A549 (cell line): ENCODE measurements around the gene ITPRIPL2. TPM values are rescaled to one million over a fixed set of nuclear protein-coding genes. Genes with fewer than 3 reads are reported as not detected.

Experiments used
- ATAC-seq, 2 experiments: fragments of 200-7000 bp in 1 of 2; fragments of >200 bp in 1 of 2; cut with Nextera tagmentation in 1 of 2; cut with Tn5 transposase in 1 of 2; 3 replicates each; pipeline versions ENCODE4 v1.8.0 to v1.9.1; 2018 to 2020; ENCODE audit warnings: mild to moderate bottlenecking in 1 of 2, moderate library complexity in 1 of 2
- CTCF ChIA-PET: fragments of 300-600 bp; sonication (Branson Sonifier 250); formaldehyde crosslinking; extraction: SDS; loops from one replicate; lab custom pipeline; 2021; ENCODE audit warnings: antibody characterized with exemption, inconsistent platforms; lab: Yijun Ruan, JAX
- POLR2A ChIA-PET: fragments of 350-600 bp; formaldehyde crosslinking; extraction: SDS; loops from one replicate; lab custom pipeline; 2021; ENCODE audit warnings: antibody characterized with exemption, inconsistent platforms; lab: Yijun Ruan, JAX
- DNase-seq, 2 experiments: peaks; one replicate each; pipeline versions ENCODE4 v3.0.0 to v3.0.0-alpha.2; 2011 to 2016; ENCODE audit warnings: low read depth in 1 of 2, low spot score in 1 of 2
- FAIRE-seq: peaks from 2 replicates; lab custom pipeline; 2011; peaks lifted over from hg19 to GRCh38; lab: Jason Lieb, UNC
- H3K27ac ChIP-seq, 2 experiments: fragments of >200 bp; sonication (Bioruptor Twin); formaldehyde crosslinking; 3 replicates each; pipeline ENCODE4 v1.5.1; 2016 to 2017
- H3K4me1 ChIP-seq: fragments of >200 bp; sonication (Bioruptor Twin); formaldehyde crosslinking; 3 replicates; pipeline ENCODE4 v1.6.1; 2016
- H3K4me2 ChIP-seq: fragments of >200 bp; sonication (Bioruptor Twin); formaldehyde crosslinking; 3 replicates; pipeline ENCODE4 v1.6.1; 2016
- H3K4me3 ChIP-seq: fragments of >200 bp; sonication (Bioruptor Twin); formaldehyde crosslinking; 3 replicates; pipeline ENCODE4 v1.5.1; 2016
- H3K9me3 ChIP-seq: fragments of >200 bp; sonication (Bioruptor Twin); formaldehyde crosslinking; 3 replicates; pipeline ENCODE4 v1.6.1; 2016
- BHLHE40 ChIP-seq: IDR thresholded peaks from 2 replicates; pipeline ENCODE4 v1.6.1; 2012; ENCODE audit warnings: low read depth, low read length, inconsistent platforms
- CEBPB ChIP-seq, 2 experiments: fragments of >200 bp in 1 of 2; sonication (Bioruptor Twin) in 1 of 2; formaldehyde crosslinking in 1 of 2; IDR thresholded peaks; 2 replicates each; pipeline ENCODE4 v1.6.1; 2012 to 2016
- CHD2 ChIP-seq: fragments of 150-350 bp; IDR thresholded peaks from 2 replicates; pipeline ENCODE4 v1.6.1; 2014; ENCODE audit warnings: low read length; ENCODE audit not compliant: partially characterized antibody
- EHF ChIP-seq: fragments of 250-450 bp; sonication (Bioruptor Pico); IDR thresholded peaks from 2 replicates; pipeline ENCODE4 v1.5.0; 2020; ENCODE audit warnings: mild to moderate bottlenecking
- FOSB ChIP-seq: fragments of 250-450 bp; sonication (Bioruptor Pico); IDR thresholded peaks from 2 replicates; pipeline ENCODE4 v1.5.0; 2020; ENCODE audit warnings: mild to moderate bottlenecking, moderate library complexity
- FOXS1 ChIP-seq: fragments of 250-450 bp; sonication (Bioruptor Pico); IDR thresholded peaks from 2 replicates; pipeline ENCODE4 v1.5.0; 2020; ENCODE audit warnings: mild to moderate bottlenecking, moderate library complexity
- GATA3 ChIP-seq: IDR thresholded peaks from 2 replicates; pipeline ENCODE4 v1.6.1; 2012; ENCODE audit warnings: borderline replicate concordance
- HDAC2 ChIP-seq: fragments of 200-600 bp; sonication (generic); IDR thresholded peaks from 2 replicates; pipeline ENCODE4 v1.6.1; 2016
- HEYL ChIP-seq: fragments of 250-450 bp; sonication (Bioruptor Pico); IDR thresholded peaks from 2 replicates; pipeline ENCODE4 v1.8.0; 2021; ENCODE audit warnings: mild to moderate bottlenecking, moderate library complexity
- HOXA7 ChIP-seq: fragments of 250-450 bp; sonication (Bioruptor Pico); IDR thresholded peaks from 2 replicates; pipeline ENCODE4 v1.5.0; 2020; ENCODE audit warnings: mild to moderate bottlenecking, moderate library complexity
- HOXB13 ChIP-seq: fragments of 250-450 bp; sonication (Bioruptor Pico); IDR thresholded peaks from 2 replicates; pipeline ENCODE4 v1.5.0; 2020; ENCODE audit warnings: low read depth, mild to moderate bottlenecking, moderate library complexity
- HOXB5 ChIP-seq: fragments of 250-450 bp; sonication (Bioruptor Pico); IDR thresholded peaks from 2 replicates; pipeline ENCODE4 v1.5.0; 2020; ENCODE audit warnings: mild to moderate bottlenecking, moderate library complexity
- JUNB ChIP-seq: fragments of >200 bp; sonication (Bioruptor Twin); formaldehyde crosslinking; IDR thresholded peaks from 2 replicates; pipeline ENCODE4 v1.6.1; 2016
- KDM1A ChIP-seq: fragments of 200-600 bp; sonication (generic); IDR thresholded peaks from 2 replicates; pipeline ENCODE4 v1.6.1; 2016; ENCODE audit warnings: low read depth, mild to moderate bottlenecking
- MAZ ChIP-seq: fragments of 150-350 bp; IDR thresholded peaks from 2 replicates; pipeline ENCODE4 v1.6.1; 2014; ENCODE audit warnings: antibody characterized with exemption, low read depth, low read length, borderline replicate concordance
- MYC ChIP-seq: IDR thresholded peaks from 2 replicates; pipeline ENCODE4 v1.6.1; 2012; ENCODE audit warnings: mild to moderate bottlenecking, inconsistent platforms, low read length, improper control_type of control experiment, borderline replicate concordance
- NR3C1 ChIP-seq: fragments of >200 bp; sonication (Bioruptor Twin); formaldehyde crosslinking; IDR thresholded peaks from 3 replicates; pipeline ENCODE4 v1.6.1; 2017
- PBX3 ChIP-seq: IDR thresholded peaks from 2 replicates; pipeline ENCODE4 v1.6.1; 2012
- POLR2A ChIP-seq: IDR thresholded peaks from 2 replicates; pipeline ENCODE4 v1.6.1; 2012; ENCODE audit warnings: mild to moderate bottlenecking, low read length
- POLR2AphosphoS2 ChIP-seq: conservative IDR thresholded peaks from 2 replicates; pipeline ENCODE4 v1.6.1; 2012; ENCODE audit warnings: low read length, improper control_type of control experiment, inconsistent platforms
- RAD21 ChIP-seq, 2 experiments: fragments of >200 bp in 1 of 2; sonication (Bioruptor Twin) in 1 of 2; formaldehyde crosslinking in 1 of 2; IDR thresholded peaks in 1 of 2; conservative IDR thresholded peaks in 1 of 2; 2 replicates in 1 of 2; 3 replicates in 1 of 2; pipeline ENCODE4 v1.6.1; 2012 to 2018; ENCODE audit warnings: inconsistent platforms in 1 of 2
- RCOR1 ChIP-seq: fragments of 150-350 bp; IDR thresholded peaks from 2 replicates; pipeline ENCODE4 v1.6.1; 2014; ENCODE audit warnings: antibody characterized with exemption, low read length, low read depth
- REST ChIP-seq: fragments of 200-600 bp; sonication (generic); IDR thresholded peaks from 2 replicates; pipeline ENCODE4 v1.6.1; 2016; ENCODE audit warnings: antibody characterized with exemption, mild to moderate bottlenecking, moderate library complexity
- RFX5 ChIP-seq: fragments of 450-650 bp; IDR thresholded peaks from 2 replicates; pipeline ENCODE4 v1.7.1; 2014; ENCODE audit warnings: antibody characterized with exemption, mild to moderate bottlenecking, moderate library complexity
- SREBF2 ChIP-seq: fragments of 450-650 bp; IDR thresholded peaks from 2 replicates; pipeline ENCODE4 v1.6.1; 2014; ENCODE audit warnings: mild to moderate bottlenecking, moderate library complexity
- TP53 ChIP-seq: fragments of 250-450 bp; sonication (Bioruptor Pico); IDR thresholded peaks from 2 replicates; pipeline ENCODE4 v1.5.0; 2021; ENCODE audit warnings: mild to moderate bottlenecking, moderate library complexity
- ZC3H11A ChIP-seq: fragments of 450-650 bp; IDR thresholded peaks from 2 replicates; pipeline ENCODE4 v1.6.1; 2014; ENCODE audit warnings: antibody characterized with exemption, mild to moderate bottlenecking
- ZNF302 ChIP-seq: fragments of 250-450 bp; sonication (Bioruptor Pico); IDR thresholded peaks from 2 replicates; pipeline ENCODE4 v1.9.0; 2021; ENCODE audit warnings: inconsistent platforms, mild to moderate bottlenecking, moderate library complexity
- ZSCAN20 ChIP-seq: fragments of 250-450 bp; sonication (Bioruptor Pico); IDR thresholded peaks from 2 replicates; pipeline ENCODE4 v1.8.0; 2022; ENCODE audit warnings: mild to moderate bottlenecking, moderate library complexity
- WGBS: methylation state at CpG from one replicate; pipeline ENCODE4 v1.1.6; 2017; ENCODE audit errors: missing lambda C conversion rate; 5-methylcytosine and 5-hydroxymethylcytosine counted together
- polyA plus RNA-seq, 4 experiments: library from polyadenylated mRNA; depleted of rRNA in 3 of 4; stranded (reverse); fragments of >200 nt; fragmentation: RNase III in 1 of 4; extraction: RNeasy Plus Mini Kit Qiagen cat#74134 plus additional on column Dnase treatment in 1 of 4; gene quantifications; 2 replicates in 3 of 4; 3 replicates in 1 of 4; pipeline ENCODE4 v1.2.3, GENCODE V29; 2011 to 2017
- TF ChIP-seq, protein P1 (sequence below): fragments of 450-650 bp; IDR thresholded peaks from 2 replicates; pipeline ENCODE4 v1.6.1; 2014; ENCODE audit warnings: antibody characterized with exemption
- TF ChIP-seq, protein P2 (sequence below): fragments of 250-450 bp; sonication (Bioruptor Pico); IDR thresholded peaks from 2 replicates; pipeline ENCODE4 v1.5.0; 2020; ENCODE audit warnings: low read depth, mild to moderate bottlenecking, moderate library complexity

The ITPRIPL2 gene
- polyA plus RNA-seq, 2 of the 4 experiments (the other 2 are of a cell fraction), result 15.5 to 17.5 TPM

- Histone ChIP-seq H3K4me1 (peaks cover 26% of the 10 kb centered on the region), H3K9me3 (peaks cover 7% of the 10 kb centered on the region; the same call in 1 of the 3 replicates), H3K4me3 (no peak overlapping the region), H3K4me2 (no peak overlapping the region), H3K27ac (no peak overlapping the region; a peak in 1 of 6 replicates)
- ChIA-PET POLR2A (no interaction called here), CTCF (interaction anchor here (0.9 to 4.1 kb wide), 9 partner anchors 10 to 209 kb away, joined by 5 to 23 read pairs (median 7); no protein-coding TSS in a partner anchor)
- ATAC-seq (no peak), DNase-seq (peak in 1 of 2 experiments; percentile 27), FAIRE-seq (no peak)
- TF ChIP-seq ZC3H11A (no peak), POLR2AphosphoS2 (no peak), FOSB (CRISPR knock-in tag) (no peak), JUNB (no peak), HOXB5 (CRISPR knock-in tag) (no peak), RCOR1 (no peak), RAD21 (conservative IDR thresholded peaks at IDR 0.05 in 1 of 2, IDR thresholded peaks at IDR 0.05 in 1 of 2) (peak in 1 of 2 experiments; percentile 11; a peak in 2 of 5 replicates), BHLHE40 (no peak), GATA3 (no peak)
- WGBS, result 87% methylated on average over 2 of the region's 2 CpGs
Measured at GRCh38 chr16:19166500-19166899, 52.7 kb downstream of the ITPRIPL2 start.

DNA sequence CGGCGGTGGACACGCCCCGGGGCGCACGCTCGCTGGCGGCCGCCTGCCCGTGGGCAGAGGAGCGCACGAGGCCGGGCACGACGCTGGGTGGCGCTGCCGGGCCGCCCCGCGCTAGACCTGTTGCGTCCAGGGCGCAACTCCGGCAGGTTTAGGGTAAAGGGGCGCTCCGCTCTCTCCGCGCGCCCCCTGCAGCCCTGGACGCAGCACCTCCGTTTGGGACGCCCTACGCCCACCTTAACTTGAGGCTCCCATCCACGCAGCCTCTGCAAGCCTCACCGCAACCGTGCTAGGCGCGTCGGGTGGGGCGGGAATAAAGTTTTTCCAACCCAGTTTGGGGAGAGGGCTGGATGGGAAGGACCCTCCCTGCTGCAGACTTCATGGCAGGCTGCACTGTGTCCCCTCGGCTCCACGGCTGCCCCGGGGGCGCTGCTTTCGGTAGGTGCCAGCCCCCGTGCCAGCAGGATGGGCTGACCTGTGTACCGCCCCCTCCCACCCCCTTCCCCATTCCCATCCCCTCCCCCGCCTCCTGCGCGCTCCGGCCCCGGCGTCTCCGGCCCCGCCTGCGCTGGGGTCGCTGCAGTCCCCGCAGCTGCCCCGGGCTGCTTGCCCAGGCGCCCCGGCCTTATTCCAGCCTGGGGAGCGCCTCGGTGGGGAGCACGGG lies 54.1 kb downstream of the ITPRIPL2 start, which contains the start of gene SYT17:
TSS of gene SYT17 (plus strand) at position 531 of the 661 bp plus-strand sequence. CDS start 407 bp downstream, outside the sequence.
- peak; percentile 94 to 95 for ATAC-seq
- ChIA-PET POLR2A (no interaction called here), CTCF (interaction anchor here (0.9 to 2.0 kb wide), 5 partner anchors 10 to 208 kb away, joined by 3 to 10 read pairs (median 5); no protein-coding TSS in a partner anchor)
- Histone ChIP-seq H3K27ac (peak within 1 kb of the TSS; percentile 91 to 96), H3K9me3 (peaks cover 7% of the 10 kb centered on the region; the same call in 1 of the 3 replicates), H3K4me3 (peak within 1 kb of the TSS; percentile 84), H3K4me1 (peaks cover 26% of the 10 kb centered on the region), H3K4me2 (peak within 1 kb of the TSS; percentile 84)
- no peak for FAIRE-seq
- under 1% methylated on average over 22 of the region's 63 CpGs for WGBS
- DNase-seq, result peak; percentile 80 to 90
- no peak for TF ChIP-seq FOXS1
- peak; percentile 80 to 96 for TF ChIP-seq RAD21 (conservative IDR thresholded peaks at IDR 0.05 in 1 of 2, IDR thresholded peaks at IDR 0.05 in 1 of 2)
- TF ChIP-seq TP53, result no peak
- TF ChIP-seq ZNF302, result no peak
- no peak for TF ChIP-seq RFX5
- no peak for TF ChIP-seq RCOR1
- TF ChIP-seq MYC, result peak; percentile 92
- TF ChIP-seq CEBPB (IDR thresholded peaks at IDR 0.05), result no peak
- TF ChIP-seq PBX3, result no peak
- TF ChIP-seq SREBF2, result no peak
- TF ChIP-seq HEYL (CRISPR knock-in tag), result no peak
- TF ChIP-seq POLR2AphosphoS2, result no peak
- TF ChIP-seq GATA3, result no peak
- no peak for TF ChIP-seq EHF (CRISPR knock-in tag)
- no peak for TF ChIP-seq KDM1A
- no peak for TF ChIP-seq NR3C1
- TF ChIP-seq ZSCAN20 (CRISPR knock-in tag), result no peak
- TF ChIP-seq CHD2, result no peak
- TF ChIP-seq, protein P1, sequence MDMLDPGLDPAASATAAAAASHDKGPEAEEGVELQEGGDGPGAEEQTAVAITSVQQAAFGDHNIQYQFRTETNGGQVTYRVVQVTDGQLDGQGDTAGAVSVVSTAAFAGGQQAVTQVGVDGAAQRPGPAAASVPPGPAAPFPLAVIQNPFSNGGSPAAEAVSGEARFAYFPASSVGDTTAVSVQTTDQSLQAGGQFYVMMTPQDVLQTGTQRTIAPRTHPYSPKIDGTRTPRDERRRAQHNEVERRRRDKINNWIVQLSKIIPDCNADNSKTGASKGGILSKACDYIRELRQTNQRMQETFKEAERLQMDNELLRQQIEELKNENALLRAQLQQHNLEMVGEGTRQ, result no peak
- TF ChIP-seq, protein P2, sequence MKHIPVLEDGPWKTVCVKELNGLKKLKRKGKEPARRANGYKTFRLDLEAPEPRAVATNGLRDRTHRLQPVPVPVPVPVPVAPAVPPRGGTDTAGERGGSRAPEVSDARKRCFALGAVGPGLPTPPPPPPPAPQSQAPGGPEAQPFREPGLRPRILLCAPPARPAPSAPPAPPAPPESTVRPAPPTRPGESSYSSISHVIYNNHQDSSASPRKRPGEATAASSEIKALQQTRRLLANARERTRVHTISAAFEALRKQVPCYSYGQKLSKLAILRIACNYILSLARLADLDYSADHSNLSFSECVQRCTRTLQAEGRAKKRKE (CRISPR knock-in tag), result no peak
- TF ChIP-seq MAZ, result no peak
- TF ChIP-seq HOXB13, result no peak
- no peak for TF ChIP-seq HDAC2
- no peak for TF ChIP-seq REST
- no peak for TF ChIP-seq HOXA7 (CRISPR knock-in tag)
- peak; percentile 36; the same call in 1 of the 2 replicates for TF ChIP-seq POLR2A
